Naive thymus-derived CD8-positive, alpha-beta T cell (primary cell): ENCODE data around the gene SAMD4A. TPM values are rescaled to one million over a fixed set of nuclear protein-coding genes. Genes with fewer than 3 reads are reported as not detected.

ENCODE experiments used
- polyA plus RNA-seq, 3 donors: library from polyadenylated mRNA; unstranded; fragments of 300-500 nt; fragmentation: Illumina TruSeq; gene quantifications; one replicate each; pipeline ENCODE4 v1.2.3, GENCODE V29; 2021
- total RNA-seq, 8 experiments: library from RNA in 2 of 8; stranded (reverse) in 2 of 8; gene quantifications; one replicate each; pipeline ENCODE4 v1.2.3 and lab custom pipeline; 2021 to 2026

SAMD4A gene
- total and polyA plus RNA-seq, 5 experiments from 2014 or later = 0.85 to 0.99 TPM; not detected in 3

Other genes with a start within 250 kb of the SAMD4A start
- gene CDKN3, start 170.1 kb upstream of the SAMD4A start, total RNA-seq = 1 to 10 TPM; 1.1 to 3.2 TPM
- gene CDKN3, start 170.1 kb upstream of the SAMD4A start, polyA plus RNA-seq = 1 to 10 TPM; 1.9 to 2.7 (median 2.2) TPM
- 10 to 100 TPM; 50.4 to 51.1 TPM for gene CNIH1, start 125.8 kb upstream of the SAMD4A start, total RNA-seq
- 10 to 100 TPM; 79.3 to 97.7 (median 87.3) TPM for gene CNIH1, start 125.8 kb upstream of the SAMD4A start, polyA plus RNA-seq
- gene GMFB, start 78.1 kb upstream of the SAMD4A start, total RNA-seq = 10 to 100 TPM; 34.4 to 38.3 TPM
- gene GMFB, start 78.1 kb upstream of the SAMD4A start, polyA plus RNA-seq = 10 to 100 TPM in 2 of 3 donors, 1 to 10 TPM in 1; 9.2 to 13.9 (median 11.0) TPM
- 10 to 100 TPM; 24.3 to 26.2 TPM for gene CGRRF1, start 57.2 kb upstream of the SAMD4A start, total RNA-seq
- gene CGRRF1, start 57.2 kb upstream of the SAMD4A start, polyA plus RNA-seq = 10 to 100 TPM; 19.4 to 29.2 (median 24.0) TPM